ENCODE data around the gene CSNK1D.

Gene CSNK1D

DNA sequence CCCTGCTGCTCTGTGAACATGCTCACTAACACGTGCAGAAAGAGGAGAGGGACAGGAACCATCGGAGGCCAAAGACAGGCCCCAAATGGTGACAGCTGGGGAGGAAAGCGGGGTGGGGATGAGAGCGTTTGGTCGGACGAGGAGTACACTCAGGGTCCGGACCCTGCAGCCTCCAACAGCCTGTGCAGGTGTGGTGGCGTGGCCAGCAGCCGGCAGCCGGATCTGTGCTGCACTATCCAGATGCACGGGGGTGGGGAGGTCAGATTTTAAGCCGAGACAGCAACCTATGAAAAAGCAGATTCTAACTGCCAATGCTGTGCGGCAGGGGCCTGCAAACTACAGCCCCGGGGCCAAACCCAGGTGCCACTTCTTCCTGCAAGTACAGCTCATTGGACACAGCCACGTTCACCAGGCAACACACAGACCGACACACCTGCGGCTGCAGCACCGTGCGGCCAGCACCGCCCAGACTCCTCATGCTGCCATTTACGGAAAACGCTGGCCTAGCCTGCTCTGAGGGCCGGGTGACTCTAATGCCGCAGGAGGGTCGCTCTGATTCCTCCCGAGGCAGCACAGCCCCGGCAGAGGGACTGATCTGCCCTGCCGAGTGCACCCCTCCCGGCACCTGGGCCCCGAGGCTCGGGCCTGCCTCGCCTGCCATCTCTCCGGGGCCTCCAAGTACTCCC is 23.5 kb downstream of the CSNK1D start:
- DNase-seq: no peak

- no peak for DNase-seq
Observed at GRCh38 chr17:82248815-82249674, 24.5 kb downstream of the CSNK1D start.

DNA sequence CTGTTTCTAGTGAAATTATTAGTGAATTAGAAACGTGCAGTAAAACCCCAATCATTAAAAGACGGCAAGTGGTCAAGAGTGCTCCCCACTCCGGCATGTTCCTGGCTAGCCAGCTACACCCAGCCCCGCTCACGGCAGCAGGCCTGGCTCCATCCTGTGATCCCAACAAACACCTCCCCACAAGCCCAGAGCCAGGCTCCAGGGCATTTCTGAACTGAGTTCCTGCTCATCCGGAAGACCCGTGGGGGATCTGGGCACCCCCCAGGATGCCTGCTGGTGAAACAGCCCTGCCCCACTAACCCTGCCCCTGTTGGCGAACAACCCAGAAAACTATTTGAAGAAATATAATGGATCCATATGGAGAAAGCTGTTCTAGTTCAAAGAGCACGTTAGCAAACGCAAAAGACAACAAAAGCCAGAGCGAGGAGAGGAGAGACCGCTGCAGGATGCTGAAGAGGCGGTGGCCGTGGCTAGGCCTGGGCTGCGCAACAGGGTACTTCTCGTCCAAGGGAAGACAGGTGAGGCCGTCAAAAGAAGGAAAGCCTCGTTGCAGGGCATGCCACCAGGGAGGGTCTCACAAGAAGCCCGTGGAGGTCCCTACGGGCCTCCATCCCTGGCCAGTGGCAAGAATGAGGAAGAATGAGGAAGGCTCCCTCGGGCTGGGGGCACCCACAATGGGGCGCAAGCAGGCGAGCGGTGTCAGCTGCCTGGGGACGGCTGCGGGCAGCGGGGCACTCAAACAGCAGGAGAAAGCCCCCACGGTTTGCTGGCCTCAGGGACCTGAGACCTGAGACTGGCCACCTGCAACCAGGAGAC is 25.4 kb downstream of the CSNK1D start:
- no peak for DNase-seq

DNA sequence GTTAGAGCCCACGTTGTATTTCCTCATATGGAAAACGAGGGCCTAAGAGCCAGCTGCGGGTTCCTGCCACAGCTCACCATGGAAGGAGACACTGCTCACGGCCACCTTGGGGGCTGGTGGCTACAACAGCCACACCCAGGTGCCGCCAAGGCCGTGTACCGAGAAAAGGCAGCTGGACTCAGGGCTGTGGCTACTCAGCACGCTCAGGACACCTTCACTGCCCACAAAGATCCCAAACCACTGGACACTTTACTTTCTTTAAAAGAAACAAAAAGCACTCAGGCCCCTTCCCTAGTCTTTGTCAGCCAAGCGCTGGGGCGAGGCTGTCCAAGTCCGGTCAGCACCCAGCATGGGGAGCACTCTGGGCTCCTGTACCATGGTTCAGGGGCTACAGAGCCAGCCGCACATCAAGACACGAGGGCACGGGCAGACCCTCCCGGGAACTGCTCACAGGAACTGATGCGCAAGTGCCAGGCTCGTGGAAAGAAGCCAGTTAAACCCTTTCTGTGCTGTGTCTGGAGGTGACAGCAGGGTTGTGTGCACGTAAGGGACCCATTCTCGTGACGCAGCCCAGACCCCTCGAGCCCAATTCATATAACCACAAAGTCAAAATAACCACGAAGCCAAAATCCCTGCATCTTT is 26.2 kb downstream of the CSNK1D start:
- no peak for DNase-seq

- no peak for DNase-seq
Observed at GRCh38 chr17:82246365-82247181, 26.9 kb downstream of the CSNK1D start.

GRCh38 chr17:82246040-82246364 is 27.5 kb downstream of the CSNK1D start:
- DNase-seq: no peak

GRCh38 chr17:82245134-82246039 is 28.1 kb downstream of the CSNK1D start:
- DNase-seq: no peak

DNA sequence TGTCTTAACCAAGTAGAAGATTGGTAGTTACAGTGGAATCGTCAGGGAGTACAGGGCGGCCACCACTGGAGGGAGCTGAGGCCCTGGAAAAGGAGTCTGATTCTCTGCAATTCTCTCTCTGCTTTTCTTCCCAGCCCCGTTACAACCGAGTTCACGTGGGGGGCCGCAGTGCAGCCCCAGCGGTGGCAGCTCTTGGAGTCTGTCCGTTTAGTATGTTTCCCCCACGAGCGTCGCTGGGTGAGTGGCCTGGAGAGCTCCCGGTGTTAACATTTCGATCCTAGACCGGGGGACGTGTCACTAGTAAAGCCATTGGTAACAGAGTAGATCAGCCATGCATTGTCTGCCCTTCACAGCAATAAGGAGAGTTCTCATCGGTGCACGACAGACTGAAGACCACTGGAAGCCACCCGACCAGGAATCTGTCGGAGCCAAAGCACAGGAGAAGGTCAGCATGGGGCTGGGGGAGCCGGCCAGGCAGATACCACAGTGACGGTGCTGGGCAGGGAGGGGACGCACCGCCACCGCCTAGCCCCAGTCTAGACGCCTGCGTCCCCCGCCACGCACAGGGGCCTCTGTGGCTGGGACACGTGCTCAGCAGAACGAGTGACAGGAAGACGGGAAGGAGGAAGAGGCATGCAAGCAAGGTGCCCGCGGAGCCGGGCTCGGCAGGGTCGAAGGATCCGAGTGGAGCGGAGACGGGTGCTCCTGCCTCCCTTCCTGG is 28.9 kb downstream of the CSNK1D start:
- no peak for DNase-seq

GRCh38 chr17:82243648-82244412 is 29.7 kb downstream of the CSNK1D start:
- no peak for DNase-seq

DNA sequence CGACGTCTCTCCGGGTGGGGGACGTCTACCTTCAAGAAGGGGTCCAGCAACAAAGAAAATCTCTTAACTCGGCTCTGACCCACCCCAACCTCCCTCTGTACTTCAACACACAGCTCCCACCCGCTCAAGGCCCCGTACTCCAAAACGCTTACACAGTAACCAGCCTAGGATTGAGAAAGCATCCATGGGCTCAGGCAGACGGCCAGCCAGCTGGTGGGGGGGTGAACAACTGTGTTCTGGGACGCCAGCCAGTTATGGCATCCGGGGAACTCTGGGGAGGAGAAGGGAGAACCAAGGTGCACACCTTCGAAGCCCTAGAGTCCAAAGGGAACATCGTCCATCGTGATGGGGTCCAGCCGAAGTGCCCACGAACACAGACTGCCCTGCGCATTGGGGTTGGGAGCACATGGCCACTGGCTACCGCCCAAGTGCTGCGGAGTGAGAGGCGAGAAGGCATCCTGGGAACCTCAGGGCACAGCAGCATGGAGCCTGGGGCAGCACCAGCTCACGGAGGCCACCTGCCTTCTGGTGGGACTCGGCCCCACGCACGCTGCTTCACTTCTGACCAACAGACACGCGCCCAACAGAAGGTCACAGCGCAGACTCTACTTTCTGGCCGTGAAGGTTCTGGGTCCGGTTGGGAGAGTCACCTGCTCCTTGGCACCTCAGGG is 30.4 kb downstream of the CSNK1D start:
- no peak for DNase-seq

- DNase-seq: no peak
Observed at GRCh38 chr17:82242698-82242976, 30.9 kb downstream of the CSNK1D start.

GRCh38 chr17:82241926-82242697 is 31.4 kb downstream of the CSNK1D start:
- DNase-seq: no peak

DNA sequence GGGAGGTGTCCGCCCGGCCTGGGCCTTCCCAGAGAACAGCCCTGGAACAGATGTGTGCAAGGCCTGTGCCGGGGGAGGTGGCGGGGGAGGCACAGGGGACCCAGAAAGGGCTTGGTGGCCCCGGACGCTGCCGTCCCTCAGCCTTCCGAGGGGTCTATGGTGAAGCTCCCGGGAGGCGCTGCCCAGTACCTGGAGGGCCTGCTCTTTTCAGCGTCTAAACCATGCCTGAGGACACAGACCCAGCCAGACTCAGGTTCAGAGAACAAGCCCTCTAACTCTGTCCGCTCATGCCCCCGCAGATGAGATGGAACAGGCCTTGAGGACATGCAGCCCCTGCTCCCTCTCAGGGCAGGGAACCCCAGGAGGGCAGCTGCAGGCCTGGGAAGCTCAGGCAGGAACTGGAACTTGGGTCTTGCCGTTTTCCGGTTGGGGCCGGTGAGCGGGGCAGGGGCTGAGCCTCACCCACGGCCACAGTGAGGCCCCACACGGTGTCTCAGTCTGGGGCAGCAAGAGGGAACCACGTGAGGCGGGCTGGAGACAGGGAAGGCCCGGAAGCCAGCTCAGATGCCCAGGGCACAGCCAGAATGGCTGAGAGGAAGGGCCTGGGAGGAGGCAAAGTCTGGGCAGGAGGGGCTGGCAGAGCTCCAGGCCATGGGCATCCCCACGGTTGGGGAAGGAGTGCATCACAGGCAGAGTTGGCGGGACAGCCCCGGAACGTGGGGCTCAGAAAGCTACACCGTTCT is 32.1 kb downstream of the CSNK1D start:
- DNase-seq: no peak

DNA sequence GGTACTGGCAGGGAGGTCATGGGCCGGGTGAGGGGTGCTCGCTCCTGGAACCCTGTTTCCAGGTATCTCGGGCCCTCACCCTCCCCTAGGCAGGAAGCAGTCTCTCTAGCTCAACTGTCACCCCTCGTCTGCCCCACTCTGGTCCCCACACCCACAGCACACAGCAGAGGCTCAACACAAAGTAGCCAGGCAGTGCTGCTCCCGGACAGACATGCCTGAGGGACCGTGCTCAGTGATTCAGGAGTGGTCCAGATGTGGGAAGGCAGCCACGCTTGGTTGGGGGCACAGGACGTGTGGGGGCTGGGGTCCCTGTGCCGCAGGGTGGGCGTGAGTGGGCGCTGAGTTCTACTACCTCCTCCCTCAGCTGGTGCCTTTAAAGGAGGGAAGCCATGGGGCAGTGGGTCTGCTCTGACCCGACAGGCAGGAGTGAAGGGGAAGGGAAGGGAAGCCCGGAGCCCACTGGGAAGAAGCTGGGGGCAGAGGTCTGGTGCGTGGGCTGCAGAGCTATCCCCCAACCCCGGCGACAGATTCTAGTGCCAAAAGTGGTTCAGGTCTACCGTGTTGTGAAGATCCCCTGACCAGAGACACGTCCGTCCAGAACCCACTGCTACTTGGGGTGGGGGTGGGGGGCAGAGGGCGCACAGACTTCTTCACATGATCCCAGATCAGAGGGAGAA is 32.9 kb downstream of the CSNK1D start:
- DNase-seq: no peak

- no peak for DNase-seq
Observed at GRCh38 chr17:82239926-82240505, 33.5 kb downstream of the CSNK1D start.

DNA sequence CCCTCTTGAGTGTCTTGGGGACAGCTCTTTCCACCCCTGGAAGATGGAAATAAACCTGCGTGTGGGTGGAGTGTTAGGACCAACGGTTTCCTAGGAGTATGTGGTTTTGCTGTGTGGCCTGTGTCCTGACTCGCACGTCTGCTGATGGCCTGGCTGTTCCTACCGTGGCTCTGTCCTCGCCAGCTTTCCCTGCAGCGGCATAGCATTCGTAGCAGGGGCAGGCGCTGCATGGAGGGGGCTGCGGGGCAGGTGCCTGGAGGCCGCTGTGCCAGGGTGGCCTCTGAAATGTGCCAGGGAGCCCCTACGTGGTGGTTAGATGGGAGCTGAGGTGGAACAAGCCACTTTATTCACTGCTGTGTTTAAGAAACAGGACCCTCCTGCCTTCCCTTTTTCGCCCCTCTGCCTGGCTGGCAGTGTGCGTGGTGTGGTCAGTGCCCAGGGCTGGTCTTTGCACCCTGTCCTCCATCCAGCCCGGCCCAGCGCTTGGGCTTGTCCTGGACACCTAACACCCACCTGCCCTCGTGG is 34.0 kb downstream of the CSNK1D start:
- DNase-seq: no peak
